Hepatocyte (in vitro differentiated cells): ENCODE data around the gene PRXL2B. TPM values are rescaled to one million over a fixed set of nuclear protein-coding genes. Genes with fewer than 3 reads are reported as not detected.

ENCODE experiments used
- DNase-seq: peaks from one replicate; pipeline ENCODE4 v3.0.0-alpha.2; 2016; ENCODE audit warnings: low spot score
- H2AFZ ChIP-seq: fragments of 200-600 bp; sonication (generic); 2 replicates; pipeline ENCODE4 v1.6.0; 2016; ENCODE audit warnings: antibody characterized with exemption, mild to moderate bottlenecking
- H3K27ac ChIP-seq: fragments of 200-600 bp; sonication (generic); 2 replicates; pipeline ENCODE4 v1.5.1; 2016; ENCODE audit warnings: mild to moderate bottlenecking
- H3K27me3 ChIP-seq: fragments of 200-600 bp; sonication (generic); 2 replicates; pipeline ENCODE4 v1.6.1; 2016
- H3K36me3 ChIP-seq: fragments of 200-600 bp; sonication (generic); replicated peaks from 2 replicates; pipeline ENCODE4 v1.5.1; 2016; ENCODE audit warnings: low read depth; ENCODE audit not compliant: insufficient read depth
- H3K4me1 ChIP-seq: fragments of 200-600 bp; sonication (generic); 2 replicates; pipeline ENCODE4 v1.5.1; 2016; ENCODE audit warnings: mild to moderate bottlenecking, moderate library complexity; ENCODE audit not compliant: insufficient read depth
- H3K4me2 ChIP-seq: fragments of 200-600 bp; sonication (generic); 2 replicates; pipeline ENCODE4 v1.6.0; 2016
- H3K4me3 ChIP-seq: fragments of 200-600 bp; sonication (generic); 2 replicates; pipeline ENCODE4 v1.5.1; 2016; ENCODE audit warnings: mild to moderate bottlenecking
- H3K79me2 ChIP-seq: fragments of 200-600 bp; sonication (generic); 2 replicates; pipeline ENCODE4 v1.6.0; 2017; ENCODE audit warnings: mild to moderate bottlenecking
- H3K9me2 ChIP-seq: fragments of 200-600 bp; sonication (generic); replicated peaks from 2 replicates; pipeline ENCODE4 v1.6.0; 2017; ENCODE audit warnings: mild to moderate bottlenecking; ENCODE audit not compliant: insufficient read depth
- H3K9me3 ChIP-seq: fragments of 200-600 bp; sonication (generic); 2 replicates; pipeline ENCODE4 v1.5.1; 2016; ENCODE audit warnings: low read depth, mild to moderate bottlenecking
- H4K20me1 ChIP-seq: fragments of 200-600 bp; sonication (generic); 2 replicates; pipeline ENCODE4 v1.6.0; 2016; ENCODE audit warnings: mild to moderate bottlenecking; ENCODE audit not compliant: insufficient read depth, poor library complexity, severe bottlenecking
- CTCF ChIP-seq: fragments of 200-600 bp; sonication (generic); IDR thresholded peaks from 2 replicates; pipeline ENCODE4 v1.5.1; 2016; ENCODE audit warnings: antibody characterized with exemption, mild to moderate bottlenecking; ENCODE audit not compliant: poor library complexity
- EZH2 ChIP-seq: fragments of 200-600 bp; sonication (generic); IDR thresholded peaks from 2 replicates; pipeline ENCODE4 v1.6.1; 2016; ENCODE audit warnings: antibody characterized with exemption, mild to moderate bottlenecking, borderline replicate concordance
- EZH2phosphoT487 ChIP-seq: fragments of 200-600 bp; sonication (generic); IDR thresholded peaks from one replicate; pipeline ENCODE4 v1.6.1; 2018; ENCODE audit warnings: antibody characterized with exemption, mild to moderate bottlenecking, low read depth, moderate library complexity; ENCODE audit not compliant: unreplicated experiment, severe bottlenecking
- WGBS: methylation state at CpG from one replicate; pipeline ENCODE4 v1.1.6; 2016; ENCODE audit warnings: low lambda C conversion rate; ENCODE audit errors: missing lambda C conversion rate; 5-methylcytosine and 5-hydroxymethylcytosine counted together
- polyA plus RNA-seq: library from polyadenylated mRNA; unstranded; fragments of >200 nt; fragmentation: Nextera tagmentation; extraction: Ambion mirVana; gene quantifications from 2 replicates; pipeline ENCODE4 v1.2.1, GENCODE V29; 2016
- total RNA-seq: library from RNA; depleted of rRNA; stranded (reverse); fragments of >200 nt; gene quantifications from 2 replicates; pipeline ENCODE4 v1.2.3, GENCODE V29; 2014

The PRXL2B gene
- total and polyA plus RNA-seq, 2 experiments from 2014 or later = 36.7 to 41.4 TPM

DNA sequence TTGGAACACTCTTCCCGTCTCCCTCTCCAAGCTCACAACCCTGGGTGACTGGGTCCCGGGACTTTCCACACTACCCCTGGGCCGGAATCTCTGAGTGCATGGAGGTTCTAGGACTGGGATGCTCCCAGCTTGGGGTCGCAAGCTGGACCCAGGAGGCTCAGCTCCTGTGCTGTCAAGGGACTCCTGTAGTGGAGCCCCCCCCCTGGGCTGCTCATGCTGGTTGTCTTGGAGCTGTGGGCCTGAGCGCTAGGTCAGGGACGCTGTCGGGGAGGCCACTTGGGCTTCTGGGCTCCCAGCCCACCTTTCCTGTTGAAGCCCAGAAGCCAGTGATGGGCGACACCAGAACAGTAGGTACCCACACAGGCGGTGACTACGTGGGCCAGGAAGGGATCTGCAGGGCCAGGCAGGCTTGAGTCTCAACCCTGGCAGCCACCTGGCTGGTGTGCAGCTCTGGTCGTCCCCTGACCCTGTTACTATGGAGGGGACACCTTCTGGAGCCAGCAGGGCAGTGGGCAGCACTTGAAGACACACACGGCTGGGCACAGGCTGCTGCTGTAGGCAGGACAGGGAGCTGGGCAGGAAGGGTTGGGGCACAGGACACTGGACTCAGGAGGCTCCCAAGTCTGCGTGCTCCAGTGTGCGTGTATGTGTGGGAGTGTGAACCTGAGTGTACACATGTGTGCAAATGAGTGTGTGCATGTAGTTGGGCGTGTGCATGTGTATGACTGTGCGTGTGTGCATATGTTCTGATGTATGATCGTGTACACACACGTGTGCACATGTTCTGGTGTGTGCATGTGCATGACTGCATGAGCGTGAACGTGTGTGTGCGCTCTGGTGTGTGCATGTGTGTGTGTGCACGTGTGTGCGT, 43.3 kb downstream of the PRXL2B start:
- Histone ChIP-seq H3K4me2 (no peak overlapping the region), H4K20me1 (no peaks in the 10 kb centered on the region), H3K4me3 (no peak overlapping the region), H3K36me3 (no peaks in the 10 kb centered on the region), H3K27me3 (peaks cover 48% of the 10 kb centered on the region), H3K79me2 (no peaks in the 10 kb centered on the region), H3K9me3 (no peaks in the 10 kb centered on the region), H2AFZ (no peak overlapping the region), H3K4me1 (peaks cover 11% of the 10 kb centered on the region), H3K9me2 (no peaks in the 10 kb centered on the region), H3K27ac (no peak overlapping the region)
- 91% methylated on average over 23 of the region's 23 CpGs for WGBS
- DNase-seq = no peak
- no peak for TF ChIP-seq EZH2
- TF ChIP-seq CTCF = no peak
- TF ChIP-seq EZH2phosphoT487 = no peak

- no peak for TF ChIP-seq EZH2
- TF ChIP-seq EZH2phosphoT487 = no peak
- no peak for TF ChIP-seq CTCF
- no peak for DNase-seq
- WGBS = over 99% methylated on average over 35 of the region's 35 CpGs
- H3K79me2 ChIP-seq = no peaks in the 10 kb centered on the region
- H3K4me1 ChIP-seq = peaks cover 11% of the 10 kb centered on the region
- no peaks in the 10 kb centered on the region for H4K20me1 ChIP-seq
- no peaks in the 10 kb centered on the region for H3K36me3 ChIP-seq
- H3K4me2 ChIP-seq = no peak overlapping the region
- peaks cover 45% of the 10 kb centered on the region for H3K27me3 ChIP-seq
- H3K27ac ChIP-seq = no peak overlapping the region
- no peaks in the 10 kb centered on the region for H3K9me2 ChIP-seq
- H3K9me3 ChIP-seq = no peaks in the 10 kb centered on the region
- H3K4me3 ChIP-seq = no peak overlapping the region
- H2AFZ ChIP-seq = no peak overlapping the region
Measured at GRCh38 chr1:2630498-2631135, 44.0 kb downstream of the PRXL2B start.

GRCh38 chr1:2631136-2632050, 44.8 kb downstream of the PRXL2B start:
- Histone ChIP-seq H4K20me1 (no peaks in the 10 kb centered on the region), H2AFZ (no peak overlapping the region), H3K27me3 (peaks cover 38% of the 10 kb centered on the region), H3K27ac (no peak overlapping the region), H3K4me3 (no peak overlapping the region), H3K4me2 (peak overlapping the region; percentile 49), H3K9me3 (no peaks in the 10 kb centered on the region), H3K9me2 (no peaks in the 10 kb centered on the region), H3K36me3 (no peaks in the 10 kb centered on the region), H3K4me1 (peaks cover 11% of the 10 kb centered on the region), H3K79me2 (no peaks in the 10 kb centered on the region)
- peak; percentile 55 for DNase-seq
- 72% methylated on average over 20 of the region's 24 CpGs for WGBS
- no peak for TF ChIP-seq EZH2
